H1 (cell line): ENCODE results near the gene CLIC2. TPM values are rescaled to one million over a fixed set of nuclear protein-coding genes. Genes with fewer than 3 reads are reported as not detected.

Experiments
- CEBPB ChIP-seq: IDR thresholded peaks from 2 replicates; pipeline ENCODE4 v1.6.1; 2012; ENCODE audit warnings: low read depth, low read length
- CHD2 ChIP-seq: IDR thresholded peaks from 2 replicates; pipeline ENCODE4 v1.6.1; 2012; ENCODE audit warnings: low read length, improper control_type of control experiment
- CREB1 ChIP-seq: IDR thresholded peaks from 2 replicates; pipeline ENCODE4 v1.6.1; 2012; ENCODE audit warnings: inconsistent platforms
- JUND ChIP-seq: IDR thresholded peaks from 2 replicates; pipeline ENCODE4 v1.6.1; 2011; ENCODE audit warnings: mild to moderate bottlenecking, improper control_type of control experiment, low read length
- KDM4A ChIP-seq: IDR thresholded peaks from one replicate; pipeline ENCODE4 v1.7.1; 2012; ENCODE audit warnings: low read depth, mild to moderate bottlenecking, moderate library complexity, low read length, inconsistent platforms; ENCODE audit not compliant: severe bottlenecking
- PHF8 ChIP-seq: fragments of 200-600 bp; sonication (generic); conservative IDR thresholded peaks from 2 replicates; pipeline ENCODE4 v1.7.1; 2012; ENCODE audit warnings: low read depth, mild to moderate bottlenecking, inconsistent platforms, low read length, moderate library complexity
- POLR2A ChIP-seq, 2 experiments: IDR thresholded peaks; 1 replicate in 1 of 2; 2 replicates in 1 of 2; pipeline ENCODE4 v1.6.1; 2011; ENCODE audit warnings: low read depth in 2 of 2, low read length in 2 of 2, mild to moderate bottlenecking in 2 of 2; ENCODE audit errors: control extremely low read depth in 1 of 2
- POLR2AphosphoS5 ChIP-seq: IDR thresholded peaks from 2 replicates; pipeline ENCODE4 v1.6.1; 2011; ENCODE audit warnings: low read depth, low read length
- SIN3A ChIP-seq, 2 experiments: IDR thresholded peaks in 1 of 2; conservative IDR thresholded peaks in 1 of 2; 2 replicates each; pipeline ENCODE4 v1.6.1; 2011 to 2012; ENCODE audit warnings: low read length in 2 of 2, improper control_type of control experiment in 1 of 2, low read depth in 1 of 2, mild to moderate bottlenecking in 1 of 2
- SIRT6 ChIP-seq: IDR thresholded peaks from one replicate; pipeline ENCODE4 v1.7.1; 2012; ENCODE audit warnings: low read length, inconsistent platforms
- polyA plus RNA-seq, 7 experiments: library from polyadenylated mRNA; depleted of rRNA in 3 of 7; stranded (reverse) in 5 of 7; unstranded in 2 of 7; fragments of >200 nt in 5 of 7; fragments of 200-250 nt in 2 of 7; gene quantifications; 1 replicate in 5 of 7; 2 replicates in 1 of 7; 4 replicates in 1 of 7; pipeline versions ENCODE4 v1.2.1 to v1.2.3, GENCODE V29; 2011 to 2013; ENCODE audit warnings: missing spikeins in 2 of 7, mixed read lengths in 2 of 7
- total RNA-seq: library from RNA; stranded (reverse); fragmentation: NEBNext Ultra II Directional; extraction: Animal tissue kit (Norgen Biotek cat#: 25700); gene quantifications from 2 replicates; pipeline ENCODE4 v1.2.1, GENCODE V29; 2021
- TF ChIP-seq, protein P1 (sequence below): fragments of 300-600 bp; sonication (generic); IDR thresholded peaks from 2 replicates; pipeline ENCODE4 v1.7.1; 2012; ENCODE audit warnings: low read length, moderate library complexity, mild to moderate bottlenecking, inconsistent platforms; ENCODE audit not compliant: insufficient replicate concordance

The CLIC2 gene
- total and polyA plus RNA-seq, 2 of the 8 experiments (the other 6 are each of a cell fraction or from before 2014, with no cell fraction given): 0.08 to 0.61 TPM

DNA sequence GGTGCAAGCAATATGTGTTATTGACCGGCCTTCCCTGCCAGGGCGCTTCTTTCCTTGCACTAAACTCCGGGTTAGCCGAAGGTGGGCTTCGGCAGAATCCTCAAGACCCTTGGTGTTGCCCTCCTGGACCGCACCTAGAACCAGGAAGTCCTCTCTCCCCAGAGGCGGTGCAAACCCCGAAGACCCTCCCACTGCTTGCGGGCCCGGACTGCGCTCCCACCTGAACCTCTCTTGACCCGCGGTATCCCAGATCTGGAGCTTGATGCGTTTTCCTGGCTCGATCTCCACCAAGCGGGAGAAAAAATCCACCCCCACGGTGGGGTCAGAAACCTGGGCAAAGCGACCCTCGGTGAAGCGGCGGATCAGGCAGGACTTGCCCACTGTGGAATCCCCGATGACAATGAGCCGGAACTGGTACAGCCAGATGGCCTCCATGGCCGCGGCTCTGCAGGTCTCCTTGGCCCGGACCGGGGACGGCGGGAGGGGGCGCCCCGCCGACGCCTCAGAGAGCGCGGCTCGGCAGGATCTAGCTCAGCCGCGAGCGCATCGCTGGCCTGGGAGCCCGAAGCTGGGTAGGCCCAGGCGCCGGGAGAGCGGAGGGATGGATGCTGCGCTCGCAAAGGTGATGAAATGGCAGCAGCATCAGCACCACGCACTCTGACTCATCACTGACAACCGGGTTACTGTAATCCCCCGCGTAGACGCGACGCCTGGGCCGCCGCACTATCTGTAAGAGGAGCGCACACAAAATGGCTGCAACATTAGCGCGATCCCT, 70.4 kb downstream of the CLIC2 start, which contains the start of gene RAB39B (continued):
- TF ChIP-seq, protein P1, sequence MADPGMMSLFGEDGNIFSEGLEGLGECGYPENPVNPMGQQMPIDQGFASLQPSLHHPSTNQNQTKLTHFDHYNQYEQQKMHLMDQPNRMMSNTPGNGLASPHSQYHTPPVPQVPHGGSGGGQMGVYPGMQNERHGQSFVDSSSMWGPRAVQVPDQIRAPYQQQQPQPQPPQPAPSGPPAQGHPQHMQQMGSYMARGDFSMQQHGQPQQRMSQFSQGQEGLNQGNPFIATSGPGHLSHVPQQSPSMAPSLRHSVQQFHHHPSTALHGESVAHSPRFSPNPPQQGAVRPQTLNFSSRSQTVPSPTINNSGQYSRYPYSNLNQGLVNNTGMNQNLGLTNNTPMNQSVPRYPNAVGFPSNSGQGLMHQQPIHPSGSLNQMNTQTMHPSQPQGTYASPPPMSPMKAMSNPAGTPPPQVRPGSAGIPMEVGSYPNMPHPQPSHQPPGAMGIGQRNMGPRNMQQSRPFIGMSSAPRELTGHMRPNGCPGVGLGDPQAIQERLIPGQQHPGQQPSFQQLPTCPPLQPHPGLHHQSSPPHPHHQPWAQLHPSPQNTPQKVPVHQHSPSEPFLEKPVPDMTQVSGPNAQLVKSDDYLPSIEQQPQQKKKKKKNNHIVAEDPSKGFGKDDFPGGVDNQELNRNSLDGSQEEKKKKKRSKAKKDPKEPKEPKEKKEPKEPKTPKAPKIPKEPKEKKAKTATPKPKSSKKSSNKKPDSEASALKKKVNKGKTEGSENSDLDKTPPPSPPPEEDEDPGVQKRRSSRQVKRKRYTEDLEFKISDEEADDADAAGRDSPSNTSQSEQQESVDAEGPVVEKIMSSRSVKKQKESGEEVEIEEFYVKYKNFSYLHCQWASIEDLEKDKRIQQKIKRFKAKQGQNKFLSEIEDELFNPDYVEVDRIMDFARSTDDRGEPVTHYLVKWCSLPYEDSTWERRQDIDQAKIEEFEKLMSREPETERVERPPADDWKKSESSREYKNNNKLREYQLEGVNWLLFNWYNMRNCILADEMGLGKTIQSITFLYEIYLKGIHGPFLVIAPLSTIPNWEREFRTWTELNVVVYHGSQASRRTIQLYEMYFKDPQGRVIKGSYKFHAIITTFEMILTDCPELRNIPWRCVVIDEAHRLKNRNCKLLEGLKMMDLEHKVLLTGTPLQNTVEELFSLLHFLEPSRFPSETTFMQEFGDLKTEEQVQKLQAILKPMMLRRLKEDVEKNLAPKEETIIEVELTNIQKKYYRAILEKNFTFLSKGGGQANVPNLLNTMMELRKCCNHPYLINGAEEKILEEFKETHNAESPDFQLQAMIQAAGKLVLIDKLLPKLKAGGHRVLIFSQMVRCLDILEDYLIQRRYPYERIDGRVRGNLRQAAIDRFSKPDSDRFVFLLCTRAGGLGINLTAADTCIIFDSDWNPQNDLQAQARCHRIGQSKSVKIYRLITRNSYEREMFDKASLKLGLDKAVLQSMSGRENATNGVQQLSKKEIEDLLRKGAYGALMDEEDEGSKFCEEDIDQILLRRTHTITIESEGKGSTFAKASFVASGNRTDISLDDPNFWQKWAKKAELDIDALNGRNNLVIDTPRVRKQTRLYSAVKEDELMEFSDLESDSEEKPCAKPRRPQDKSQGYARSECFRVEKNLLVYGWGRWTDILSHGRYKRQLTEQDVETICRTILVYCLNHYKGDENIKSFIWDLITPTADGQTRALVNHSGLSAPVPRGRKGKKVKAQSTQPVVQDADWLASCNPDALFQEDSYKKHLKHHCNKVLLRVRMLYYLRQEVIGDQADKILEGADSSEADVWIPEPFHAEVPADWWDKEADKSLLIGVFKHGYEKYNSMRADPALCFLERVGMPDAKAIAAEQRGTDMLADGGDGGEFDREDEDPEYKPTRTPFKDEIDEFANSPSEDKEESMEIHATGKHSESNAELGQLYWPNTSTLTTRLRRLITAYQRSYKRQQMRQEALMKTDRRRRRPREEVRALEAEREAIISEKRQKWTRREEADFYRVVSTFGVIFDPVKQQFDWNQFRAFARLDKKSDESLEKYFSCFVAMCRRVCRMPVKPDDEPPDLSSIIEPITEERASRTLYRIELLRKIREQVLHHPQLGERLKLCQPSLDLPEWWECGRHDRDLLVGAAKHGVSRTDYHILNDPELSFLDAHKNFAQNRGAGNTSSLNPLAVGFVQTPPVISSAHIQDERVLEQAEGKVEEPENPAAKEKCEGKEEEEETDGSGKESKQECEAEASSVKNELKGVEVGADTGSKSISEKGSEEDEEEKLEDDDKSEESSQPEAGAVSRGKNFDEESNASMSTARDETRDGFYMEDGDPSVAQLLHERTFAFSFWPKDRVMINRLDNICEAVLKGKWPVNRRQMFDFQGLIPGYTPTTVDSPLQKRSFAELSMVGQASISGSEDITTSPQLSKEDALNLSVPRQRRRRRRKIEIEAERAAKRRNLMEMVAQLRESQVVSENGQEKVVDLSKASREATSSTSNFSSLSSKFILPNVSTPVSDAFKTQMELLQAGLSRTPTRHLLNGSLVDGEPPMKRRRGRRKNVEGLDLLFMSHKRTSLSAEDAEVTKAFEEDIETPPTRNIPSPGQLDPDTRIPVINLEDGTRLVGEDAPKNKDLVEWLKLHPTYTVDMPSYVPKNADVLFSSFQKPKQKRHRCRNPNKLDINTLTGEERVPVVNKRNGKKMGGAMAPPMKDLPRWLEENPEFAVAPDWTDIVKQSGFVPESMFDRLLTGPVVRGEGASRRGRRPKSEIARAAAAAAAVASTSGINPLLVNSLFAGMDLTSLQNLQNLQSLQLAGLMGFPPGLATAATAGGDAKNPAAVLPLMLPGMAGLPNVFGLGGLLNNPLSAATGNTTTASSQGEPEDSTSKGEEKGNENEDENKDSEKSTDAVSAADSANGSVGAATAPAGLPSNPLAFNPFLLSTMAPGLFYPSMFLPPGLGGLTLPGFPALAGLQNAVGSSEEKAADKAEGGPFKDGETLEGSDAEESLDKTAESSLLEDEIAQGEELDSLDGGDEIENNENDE: peak; percentile 100
- peak in 1 of 2 experiments; percentile 38; a peak in 1 of 4 replicates for TF ChIP-seq SIN3A (conservative IDR thresholded peaks at IDR 0.05 in 1 of 2, IDR thresholded peaks at IDR 0.05 in 1 of 2; ENCODE audit: low read depth in 1 of 2, low read length in 2 of 2)
- TF ChIP-seq POLR2AphosphoS5: peak; percentile 23; the same call in 1 of the 2 replicates
- no peak for TF ChIP-seq SIRT6
- peak; percentile 61 for TF ChIP-seq CEBPB
- peak; percentile 91 for TF ChIP-seq JUND
- peak; percentile 79 for TF ChIP-seq KDM4A
- peak; percentile 56; the same call in 1 of the 2 replicates for TF ChIP-seq PHF8
- peak in 1 of 2 experiments; percentile 55; a peak in 1 of 3 replicates for TF ChIP-seq POLR2A (IDR thresholded peaks at IDR 0.05; ENCODE audit: control extremely low read depth in 1 of 2, low read depth in 2 of 2, low read length in 2 of 2)
- TF ChIP-seq CHD2: no peak
- TF ChIP-seq CREB1: peak; percentile 78
